H9 (cell line): ENCODE results near the gene EGLN3. TPM values are rescaled to one million over a fixed set of nuclear protein-coding genes. Genes with fewer than 3 reads are reported as not detected.

Experiments used
- DNase-seq: peaks from one replicate; pipeline ENCODE4 v3.0.0-alpha.2; 2017
- H2AFZ ChIP-seq: one replicate; pipeline ENCODE4 v1.6.1; 2013; ENCODE audit warnings: mild to moderate bottlenecking, low read length, control low read depth, moderate library complexity
- H2AK5ac ChIP-seq: 2 replicates; pipeline ENCODE4 v1.6.1; 2013; ENCODE audit warnings: low read length, control low read depth, mixed read lengths; ENCODE audit not compliant: insufficient read length
- H2BK120ac ChIP-seq: one replicate; pipeline ENCODE4 v1.6.1; 2013; ENCODE audit warnings: low read depth, mild to moderate bottlenecking, low read length, control low read depth, inconsistent platforms; ENCODE audit not compliant: poor library complexity, severe bottlenecking
- H2BK12ac ChIP-seq: 2 replicates; pipeline ENCODE4 v1.6.1; 2013; ENCODE audit warnings: low read length, control low read depth, mixed read lengths, low read depth; ENCODE audit not compliant: insufficient read length
- H2BK15ac ChIP-seq: 2 replicates; pipeline ENCODE4 v1.6.1; 2013; ENCODE audit warnings: low read depth, low read length, control low read depth
- H2BK20ac ChIP-seq: one replicate; pipeline ENCODE4 v1.6.1; 2013; ENCODE audit warnings: low read depth, mild to moderate bottlenecking, low read length, control low read depth, inconsistent platforms; ENCODE audit not compliant: poor library complexity, severe bottlenecking
- H2BK5ac ChIP-seq: 2 replicates; pipeline ENCODE4 v1.6.1; 2013; ENCODE audit warnings: low read length, control low read depth, mixed read lengths; ENCODE audit not compliant: insufficient read length
- H3K14ac ChIP-seq: 2 replicates; pipeline ENCODE4 v1.6.1; 2013; ENCODE audit warnings: low read length, control low read depth; ENCODE audit not compliant: insufficient read depth
- H3K18ac ChIP-seq: 2 replicates; pipeline ENCODE4 v1.6.1; 2013; ENCODE audit warnings: low read depth, mild to moderate bottlenecking, mixed read lengths, low read length, control low read depth; ENCODE audit not compliant: insufficient read length
- H3K23ac ChIP-seq: 2 replicates; pipeline ENCODE4 v1.6.1; 2013; ENCODE audit warnings: low read length, control low read depth, mixed read lengths, low read depth; ENCODE audit not compliant: insufficient read length
- H3K23me2 ChIP-seq: 2 replicates; pipeline ENCODE4 v1.6.1; 2013; ENCODE audit warnings: low read depth, mild to moderate bottlenecking, mixed read lengths, low read length, control low read depth; ENCODE audit not compliant: insufficient read length, poor library complexity, severe bottlenecking
- H3K27ac ChIP-seq: 2 replicates; pipeline ENCODE4 v1.5.1; 2013; ENCODE audit warnings: low read length, control low read depth, mixed read lengths, low read depth; ENCODE audit not compliant: insufficient read length
- H3K27me3 ChIP-seq: 2 replicates; pipeline ENCODE4 v1.6.1; 2013; ENCODE audit warnings: low read length, control low read depth, inconsistent platforms; ENCODE audit not compliant: insufficient read depth
- H3K4ac ChIP-seq: 2 replicates; pipeline ENCODE4 v1.6.1; 2013; ENCODE audit warnings: low read depth, mild to moderate bottlenecking, control low read depth, inconsistent platforms, low read length, moderate library complexity
- H3K4me1 ChIP-seq: 2 replicates; pipeline ENCODE4 v1.6.1; 2013; ENCODE audit warnings: low read length, control low read depth, inconsistent platforms; ENCODE audit not compliant: insufficient read depth
- H3K4me2 ChIP-seq: 2 replicates; pipeline ENCODE4 v1.6.1; 2013; ENCODE audit warnings: low read length, control low read depth, mixed read lengths; ENCODE audit not compliant: insufficient read length, insufficient read depth
- H3K56ac ChIP-seq: 2 replicates; pipeline ENCODE4 v1.6.1; 2013; ENCODE audit warnings: low read depth, mild to moderate bottlenecking, mixed read lengths, low read length, control low read depth; ENCODE audit not compliant: insufficient read length
- H3K79me1 ChIP-seq: 2 replicates; pipeline ENCODE4 v1.6.1; 2013; ENCODE audit warnings: low read depth, mild to moderate bottlenecking, moderate library complexity, low read length, control low read depth, inconsistent platforms; ENCODE audit not compliant: insufficient read depth, poor library complexity, severe bottlenecking
- H3K79me2 ChIP-seq: 2 replicates; pipeline ENCODE4 v1.6.1; 2013; ENCODE audit warnings: low read length, control low read depth, inconsistent platforms; ENCODE audit not compliant: insufficient read depth
- H3K9ac ChIP-seq: 2 replicates; pipeline ENCODE4 v1.6.1; 2013; ENCODE audit warnings: low read length, control low read depth, mixed read lengths; ENCODE audit not compliant: insufficient read length; ENCODE audit errors: extremely low read depth
- H3K9me3 ChIP-seq: one replicate; pipeline ENCODE4 v1.6.1; 2013; ENCODE audit warnings: low read depth, low read length, inconsistent platforms; ENCODE audit not compliant: control insufficient read depth
- H3T11ph ChIP-seq: one replicate; pipeline ENCODE4 v1.6.1; 2013; ENCODE audit warnings: mild to moderate bottlenecking, low read length, control low read depth, inconsistent platforms
- H4K20me1 ChIP-seq: one replicate; pipeline ENCODE4 v1.6.1; 2013; ENCODE audit not compliant: control insufficient read depth, insufficient read length, insufficient read depth
- H4K5ac ChIP-seq: 2 replicates; pipeline ENCODE4 v1.6.1; 2013; ENCODE audit warnings: low read depth, mild to moderate bottlenecking, mixed read lengths, low read length, control low read depth; ENCODE audit not compliant: insufficient read length
- H4K8ac ChIP-seq: replicated peaks from 2 replicates; pipeline ENCODE4 v1.6.1; 2013; ENCODE audit warnings: low read length, control low read depth, mixed read lengths, low read depth; ENCODE audit not compliant: insufficient read length
- H4K91ac ChIP-seq: 2 replicates; pipeline ENCODE4 v1.6.1; 2013; ENCODE audit warnings: low read depth, mild to moderate bottlenecking, moderate library complexity, mixed read lengths, low read length, control low read depth; ENCODE audit not compliant: insufficient read length
- H3K27ac Mint-ChIP-seq, 3 experiments: 2 replicates in 2 of 3; 3 replicates in 1 of 3; pipeline ENCODE4 v1.8.0; 2020 to 2021; ENCODE audit warnings: mixed read lengths in 3 of 3, mild to moderate bottlenecking in 1 of 3, moderate library complexity in 1 of 3
- H3K27me3 Mint-ChIP-seq: 2 replicates; pipeline ENCODE4 v1.8.0; 2021; ENCODE audit warnings: low read depth, mild to moderate bottlenecking, moderate library complexity, mixed read lengths
- H3K36me3 Mint-ChIP-seq, 3 experiments: 2 replicates in 2 of 3; 3 replicates in 1 of 3; pipeline ENCODE4 v1.8.0; 2020 to 2021; ENCODE audit warnings: low read depth in 3 of 3, mixed read lengths in 3 of 3; ENCODE audit not compliant: insufficient read depth in 1 of 3
- H3K4me1 Mint-ChIP-seq, 2 experiments: 2 replicates each; pipeline ENCODE4 v1.8.0; 2020; ENCODE audit warnings: mixed read lengths in 2 of 2
- H3K4me3 Mint-ChIP-seq, 2 experiments: 2 replicates in 1 of 2; 3 replicates in 1 of 2; pipeline ENCODE4 v1.8.0; 2020 to 2021; ENCODE audit warnings: mild to moderate bottlenecking in 2 of 2, mixed read lengths in 2 of 2, moderate library complexity in 1 of 2
- H3K9me3 Mint-ChIP-seq, 2 experiments: 2 replicates in 1 of 2; 3 replicates in 1 of 2; pipeline ENCODE4 v1.8.0; 2020; ENCODE audit warnings: mild to moderate bottlenecking in 2 of 2, mixed read lengths in 2 of 2, moderate library complexity in 1 of 2
- CTCF ChIP-seq: fragments of 200-600 bp; sonication (generic); conservative IDR thresholded peaks from 3 replicates; pipeline ENCODE4 v1.8.0; 2021; ENCODE audit warnings: antibody characterized with exemption, mild to moderate bottlenecking
- WGBS: extraction: QIAGEN DNeasy Blood & Tissue Kit; methylation state at CpG from one replicate; pipeline ENCODE4 v1.1.7; 2013; ENCODE audit warnings: missing lambda C conversion rate, low lambda C conversion rate, mixed read lengths; ENCODE audit not compliant: insufficient read length; ENCODE audit errors: extremely low coverage; 5-methylcytosine and 5-hydroxymethylcytosine counted together
- total RNA-seq: library from RNA; stranded (reverse); gene quantifications from 2 replicates; pipeline ENCODE4 v1.2.1, GENCODE V29; 2021

EGLN3 gene
- total RNA-seq, 1 experiment from 2014 or later = 19.8 TPM

GRCh38 chr14:33996462-33996861 lies 45.6 kb upstream of the EGLN3 start:
- no peaks in the 10 kb centered on the region for H3K27me3 ChIP-seq
- no peak overlapping the region for H4K8ac ChIP-seq
- no peak overlapping the region for H3T11ph ChIP-seq
- H4K20me1 ChIP-seq = no peaks in the 10 kb centered on the region
- peaks cover 2% of the 10 kb centered on the region; the same call in 1 of the 2 replicates for H3K27me3 Mint-ChIP-seq
- H3K14ac ChIP-seq = no peak overlapping the region
- H2BK120ac ChIP-seq = no peak overlapping the region
- H3K9me3 Mint-ChIP-seq = no peaks in the 10 kb centered on the region
- no peaks in the 10 kb centered on the region for H3K4me1 ChIP-seq
- no peak overlapping the region for H2BK12ac ChIP-seq
- TF ChIP-seq CTCF = no peak
- no peak overlapping the region for H3K4ac ChIP-seq
- H3K23me2 ChIP-seq = no peaks in the 10 kb centered on the region
- no peak overlapping the region for H3K27ac ChIP-seq
- H2BK15ac ChIP-seq = no peak overlapping the region
- H3K4me1 Mint-ChIP-seq = no peaks in the 10 kb centered on the region
- H4K5ac ChIP-seq = no peak overlapping the region
- H2AK5ac ChIP-seq = no peak overlapping the region
- no peak overlapping the region for H3K23ac ChIP-seq
- H2BK20ac ChIP-seq = no peak overlapping the region
- no peaks in the 10 kb centered on the region for H3K36me3 Mint-ChIP-seq
- no peak overlapping the region for H3K18ac ChIP-seq
- 100% methylated on average over 2 of the region's 8 CpGs for WGBS
- H3K79me1 ChIP-seq = no peaks in the 10 kb centered on the region
- H3K9ac ChIP-seq = no peak overlapping the region
- no peak overlapping the region for H3K56ac ChIP-seq
- DNase-seq = no peak
- H3K4me3 Mint-ChIP-seq = no peak overlapping the region
- no peak overlapping the region for H3K27ac Mint-ChIP-seq
- no peaks in the 10 kb centered on the region for H3K9me3 ChIP-seq
- no peak overlapping the region for H3K4me2 ChIP-seq
- H2AFZ ChIP-seq = no peak overlapping the region
- no peak overlapping the region for H2BK5ac ChIP-seq
- H3K79me2 ChIP-seq = no peaks in the 10 kb centered on the region
- H4K91ac ChIP-seq = no peak overlapping the region
